IMR-90 (cell line): ENCODE results near the gene LAMA5. TPM values are rescaled to one million over a fixed set of nuclear protein-coding genes. Genes with fewer than 3 reads are reported as not detected.

Source experiments
- ATAC-seq: fragments of 200-7000 bp; cut with Tn5 transposase; 2 replicates; pipeline ENCODE4 v1.9.1; 2020; ENCODE audit warnings: low read depth, mild to moderate bottlenecking, moderate library complexity
- BruUV-seq: library from RNA; stranded (reverse); fragments of 400-500 nt; replicated peaks from 2 replicates; lab custom pipeline; 2021; lab: Mats Ljungman, UMichigan
- CTCF ChIA-PET: fragments of 300-600 bp; formaldehyde crosslinking; extraction: SDS; loops from one replicate; lab custom pipeline; 2021; ENCODE audit warnings: antibody characterized with exemption; lab: Yijun Ruan, JAX
- POLR2A ChIA-PET: fragments of 300-600 bp; sonication (Branson Sonifier 250); formaldehyde crosslinking; loops from one replicate; lab custom pipeline; 2022; ENCODE audit warnings: antibody characterized with exemption; ENCODE audit not compliant: unreplicated experiment; lab: Charles Lee
- DNase-seq: peaks from one replicate; pipeline ENCODE4 v3.0.0; 2013
- H2AFZ ChIP-seq: replicated peaks from 2 replicates; pipeline ENCODE3; 2013; ENCODE audit warnings: low read length, mild to moderate bottlenecking; ENCODE audit not compliant: poor library complexity
- H2AK5ac ChIP-seq: 2 replicates; pipeline ENCODE4 v1.6.1; 2013; ENCODE audit warnings: low read depth, low read length, inconsistent platforms
- H2AK9ac ChIP-seq: replicated peaks from 2 replicates; pipeline ENCODE3; 2013; ENCODE audit warnings: mild to moderate bottlenecking, low read depth, low read length, moderate library complexity; ENCODE audit not compliant: poor library complexity
- H2BK120ac ChIP-seq: 2 replicates; pipeline ENCODE4 v1.6.1; 2013; ENCODE audit warnings: low read depth, low read length, inconsistent platforms
- H2BK15ac ChIP-seq: 3 replicates; pipeline ENCODE4 v1.6.1; 2013; ENCODE audit warnings: low read depth, low read length, inconsistent platforms
- H2BK20ac ChIP-seq: 2 replicates; pipeline ENCODE4 v1.6.1; 2013; ENCODE audit warnings: low read depth, mild to moderate bottlenecking, inconsistent platforms, low read length, moderate library complexity
- H2BK5ac ChIP-seq: 2 replicates; pipeline ENCODE4 v1.6.1; 2013; ENCODE audit warnings: mild to moderate bottlenecking, low read depth, low read length, inconsistent platforms; ENCODE audit not compliant: poor library complexity, severe bottlenecking
- H3K14ac ChIP-seq: replicated peaks from 2 replicates; pipeline ENCODE4 v1.6.1; 2013; ENCODE audit warnings: low read depth, low read length, inconsistent platforms
- H3K18ac ChIP-seq: 2 replicates; pipeline ENCODE4 v1.6.1; 2013; ENCODE audit warnings: low read depth, low read length, control low read depth
- H3K23ac ChIP-seq: 2 replicates; pipeline ENCODE4 v1.6.1; 2013; ENCODE audit warnings: low read depth, low read length, inconsistent platforms
- H3K27ac ChIP-seq: 2 replicates; pipeline ENCODE4 v1.5.1; 2013; ENCODE audit warnings: mild to moderate bottlenecking, control low read depth, low read length; ENCODE audit not compliant: insufficient read depth
- H3K27me3 ChIP-seq: 2 replicates; pipeline ENCODE4 v1.6.1; 2013; ENCODE audit warnings: low read length; ENCODE audit not compliant: control insufficient read depth, insufficient read depth
- H3K36me3 ChIP-seq: 2 replicates; pipeline ENCODE4 v1.6.1; 2013; ENCODE audit warnings: low read length, mixed read lengths; ENCODE audit not compliant: control insufficient read depth, insufficient read depth
- H3K4ac ChIP-seq: 2 replicates; pipeline ENCODE4 v1.6.1; 2013; ENCODE audit warnings: low read depth, low read length, inconsistent platforms
- H3K4me1 ChIP-seq: 2 replicates; pipeline ENCODE4 v1.6.1; 2013; ENCODE audit warnings: low read length, mixed read lengths; ENCODE audit not compliant: control insufficient read depth, insufficient read depth
- H3K4me2 ChIP-seq: 2 replicates; pipeline ENCODE4 v1.6.1; 2013; ENCODE audit warnings: low read depth, mild to moderate bottlenecking, control low read depth, low read length, moderate library complexity
- H3K4me3 ChIP-seq: 2 replicates; pipeline ENCODE4 v1.5.1; 2013; ENCODE audit warnings: low read depth, mild to moderate bottlenecking, control low read depth, low read length, moderate library complexity; ENCODE audit not compliant: insufficient read depth
- H3K56ac ChIP-seq: 2 replicates; pipeline ENCODE4 v1.6.1; 2013; ENCODE audit warnings: low read length, inconsistent platforms; ENCODE audit not compliant: insufficient read depth; ENCODE audit errors: extremely low read depth
- H3K79me1 ChIP-seq, 2 experiments: 2 replicates each; pipeline ENCODE4 v1.6.1; 2013; ENCODE audit warnings: low read length in 2 of 2, inconsistent platforms in 1 of 2, low read depth in 1 of 2
- H3K9ac ChIP-seq: 2 replicates; pipeline ENCODE4 v1.6.1; 2013; ENCODE audit warnings: low read depth, low read length, control low read depth
- H3K9me1 ChIP-seq: 2 replicates; pipeline ENCODE4 v1.6.1; 2013; ENCODE audit warnings: low read length, inconsistent platforms; ENCODE audit not compliant: insufficient read depth
- H3K9me3 ChIP-seq: 2 replicates; pipeline ENCODE4 v1.6.1; 2013; ENCODE audit warnings: low read length; ENCODE audit not compliant: control insufficient read depth, insufficient read depth
- H4K20me1 ChIP-seq: 2 replicates; pipeline ENCODE4 v1.6.1; 2013; ENCODE audit warnings: low read length, inconsistent platforms; ENCODE audit not compliant: insufficient read depth
- H4K5ac ChIP-seq: 2 replicates; pipeline ENCODE4 v1.6.1; 2013; ENCODE audit warnings: mild to moderate bottlenecking, low read depth, low read length, control low read depth
- H4K8ac ChIP-seq, 2 experiments: 2 replicates each; pipeline ENCODE4 v1.6.1; 2013; ENCODE audit warnings: low read depth in 2 of 2, low read length in 2 of 2, control low read depth in 1 of 2, inconsistent platforms in 1 of 2
- H4K91ac ChIP-seq: 2 replicates; pipeline ENCODE4 v1.6.1; 2013; ENCODE audit warnings: low read depth, low read length, inconsistent platforms; ENCODE audit not compliant: insufficient read depth
- CEBPB ChIP-seq: IDR thresholded peaks from 2 replicates; pipeline ENCODE4 v1.6.1; 2012; ENCODE audit warnings: low read depth, low read length, improper control_type of control experiment
- MAZ ChIP-seq: IDR thresholded peaks from 2 replicates; pipeline ENCODE4 v1.6.1; 2012; ENCODE audit warnings: low read depth, mild to moderate bottlenecking, low read length, improper control_type of control experiment, moderate library complexity, borderline replicate concordance
- NFE2L2 ChIP-seq: fragments of 150-350 bp; IDR thresholded peaks from 2 replicates; pipeline ENCODE4 v1.6.1; 2016; ENCODE audit warnings: low read depth, mild to moderate bottlenecking, low read length
- POLR2A ChIP-seq: IDR thresholded peaks from 2 replicates; pipeline ENCODE4 v1.6.1; 2012; ENCODE audit warnings: mild to moderate bottlenecking, low read depth, low read length
- RAD21 ChIP-seq: IDR thresholded peaks from 2 replicates; pipeline ENCODE4 v1.6.1; 2012; ENCODE audit warnings: low read length, improper control_type of control experiment
- WGBS, 2 experiments: methylation state at CpG; one replicate each; pipeline versions ENCODE4 v1.1.5 to v1.1.7; 2013; ENCODE audit warnings: missing lambda C conversion rate in 2 of 2; ENCODE audit not compliant: insufficient read length in 1 of 2; ENCODE audit errors: extremely low coverage in 2 of 2; 5-methylcytosine and 5-hydroxymethylcytosine counted together
- dilution Hi-C: fragments of 300-500 bp; cut with HindIII; formaldehyde crosslinking; loops from one replicate; pipeline ENCODE4 v1.14.3; 2018; ENCODE audit warnings: low sequenced_read_pairs; ENCODE audit not compliant: unreplicated experiment
- in situ Hi-C: fragments of 300-500 bp; cut with MboI; formaldehyde crosslinking; loops from 3 replicates; pipeline ENCODE4 v1.14.3; 2019; ENCODE audit warnings: low sequenced_read_pairs, inconsistent platforms, mixed read lengths
- intact Hi-C: fragments of 100-400 bp; cut with micrococcal nuclease; formaldehyde crosslinking; loops from 2 replicates; pipeline ENCODE4 v1.10.0; 2022
- polyA plus RNA-seq, 3 experiments: library from polyadenylated mRNA; depleted of rRNA; stranded (reverse); fragments of >200 nt; gene quantifications; 2 replicates each; pipeline ENCODE4 v1.2.3, GENCODE V29; 2012; ENCODE audit warnings: low replicate concordance in 1 of 3
- total RNA-seq: library from RNA; depleted of rRNA; stranded (reverse); fragments of >200 nt; gene quantifications from 2 replicates; pipeline ENCODE4 v1.2.3, GENCODE V29; 2012

The LAMA5 gene
- total and polyA plus RNA-seq, 2 of the 4 experiments (the other 2 are of a cell fraction): 0.90 to 7.3 TPM

GRCh38 chr20:62304331-62305148 lies 62.6 kb downstream of the LAMA5 start:
- Histone ChIP-seq H3K9me1 (0 out of 2 replicates have a peak, but pooled peaks cover 6% of the 10 kb centered on the region), H2BK120ac (no peak overlapping the region), H4K20me1 (peaks cover 41% of the 10 kb centered on the region), H3K9me3 (no peaks in the 10 kb centered on the region), H2BK5ac (no peak overlapping the region), H3K36me3 (peaks cover 51% of the 10 kb centered on the region), H3K4me1 (peaks cover 12% of the 10 kb centered on the region), H3K4me3 (peak overlapping the region; percentile 99), H4K5ac (no peak overlapping the region), H3K79me1 (peaks cover 0 to 34% of the 10 kb centered on the region in 2 experiments; a peak in 1 of 4 replicates), H3K27me3 (no peaks in the 10 kb centered on the region), H3K23ac (peak overlapping the region; percentile 77), H3K14ac (no peak overlapping the region), H2BK15ac (no peak overlapping the region), H2BK20ac (no peak overlapping the region), H4K8ac (no peak overlapping the region), H2AFZ (peak overlapping the region; percentile 24), H3K27ac (peak overlapping the region; percentile 9; the same call in 1 of the 2 replicates), H3K56ac (no peak overlapping the region), H3K18ac (no peak overlapping the region), H3K9ac (peak overlapping the region; percentile 89), H2AK5ac (no peak overlapping the region), H3K4me2 (peak overlapping the region; percentile 98), H3K4ac (no peak overlapping the region), H4K91ac (no peak overlapping the region), H2AK9ac (peak overlapping the region; percentile 99)
- POLR2A ChIA-PET: no interaction called here
- DNase-seq (no peak), ATAC-seq (no peak)
- CTCF ChIA-PET: interaction anchor here (1.0 to 1.1 kb wide), 3 partner anchors 64 to 79 kb away, joined by 3 read pairs; no protein-coding TSS in a partner anchor
- in situ Hi-C loops: loop anchor here (5.0 kb wide), 1 partner anchor 78 kb away; no protein-coding TSS in a partner anchor
- intact Hi-C loops: loop anchor here (10.0 kb wide), 1 partner anchor 190 kb away; no protein-coding TSS in a partner anchor
- dilution Hi-C loops: no loop called here
- 89% methylated on average over 18 of the region's 29 CpGs; no CpG with 5 or more reads in 1 of the 2 experiments for WGBS, 2 experiments
- no peak for TF ChIP-seq NFE2L2
- no peak for TF ChIP-seq RAD21
- no peak for TF ChIP-seq CEBPB
- TF ChIP-seq MAZ: no peak
- TF ChIP-seq POLR2A: no peak
- no TSS peak for BruUV-seq
